ENCODE measurements around the gene TSSK2. TPM values are rescaled to one million over a fixed set of nuclear protein-coding genes. Genes with fewer than 3 reads are reported as not detected.

TSSK2 gene
- total and polyA plus RNA-seq, 2 of the 8 experiments (the other 6 are each of a cell fraction or from before 2014, with no cell fraction given), result not detected

- H2AK5ac ChIP-seq (ENCODE audit: low read depth, low read length), result no peak overlapping the region
- H3K27ac ChIP-seq (ENCODE audit: low read depth, low read length), result peak overlapping the region; percentile 93
- DNase-seq (ENCODE audit: low read depth in 1 of 2, low spot score in 2 of 2) (peak in 1 of 2 experiments; percentile 63), FAIRE-seq (no peak)
- H3K14ac ChIP-seq (ENCODE audit: insufficient read length), result no peak overlapping the region
- no peak overlapping the region for H2AFZ ChIP-seq (ENCODE audit: low read length)
- peaks cover 22 to 35% of the 10 kb centered on the region in 2 experiments for H4K20me1 ChIP-seq (replicated peaks in 1 of 2; ENCODE audit: control insufficient read depth in 1 of 2, insufficient read depth in 2 of 2, low read length in 2 of 2)
- H4K8ac ChIP-seq (ENCODE audit: extremely low read depth, insufficient read depth, low read length), result peak overlapping the region; percentile 98; the same call in 1 of the 2 replicates
- WGBS, 2 experiments (ENCODE audit: extremely low coverage in 1 of 2, insufficient coverage in 1 of 2, insufficient read length in 1 of 2, insufficient replicate concordance in 2 of 2, low coverage in 1 of 2, low lambda C conversion rate in 2 of 2, missing lambda C conversion rate in 1 of 2), result 0% methylated on average over 25 of the region's 47 CpGs; no CpG with 5 or more reads in 1 of the 2 experiments
- peaks cover 15 to 50% of the 10 kb centered on the region in 2 experiments for H3K79me2 ChIP-seq (ENCODE audit: control insufficient read depth in 1 of 2, insufficient read depth in 2 of 2, low read length in 2 of 2)
- no peaks in the 10 kb centered on the region for H3K27me3 ChIP-seq (replicated peaks in 1 of 4; ENCODE audit: control insufficient read depth in 3 of 4, extremely low read depth in 1 of 4, insufficient read depth in 3 of 4, low read length in 3 of 4)
- H2BK120ac ChIP-seq (replicated peaks; ENCODE audit: low read depth, low read length), result no peak overlapping the region
- peak overlapping the region; percentile 97 for H2BK5ac ChIP-seq (ENCODE audit: low read depth, low read length)
- H3K4me3 ChIP-seq (ENCODE audit: extremely low read depth in 1 of 4, insufficient read depth in 2 of 4, low read depth in 3 of 4, low read length in 4 of 4), result peak overlapping the region; percentile 85 to 98 (median 92)
- H3K56ac ChIP-seq (replicated peaks; ENCODE audit: insufficient read length, low read depth, low read length), result no peak overlapping the region
- peak overlapping the region; percentile 71 to 96 (median 92) for H3K9ac ChIP-seq (replicated peaks in 1 of 4; ENCODE audit: extremely low read depth in 1 of 4, low read depth in 3 of 4, low read length in 3 of 4)
- H3K23ac ChIP-seq (ENCODE audit: insufficient read length), result no peak overlapping the region
- H4K91ac ChIP-seq (replicated peaks; ENCODE audit: insufficient read length, low read length), result peak overlapping the region; percentile 82
- H3K4ac ChIP-seq (replicated peaks; ENCODE audit: insufficient read length, low read depth, low read length), result peak overlapping the region; percentile 37
- peak overlapping the region; percentile 93 for H3K18ac ChIP-seq (ENCODE audit: extremely low read depth, low read length)
- peak overlapping the region; percentile 98 for H4K5ac ChIP-seq (ENCODE audit: insufficient read length, low read depth, low read length)
- no peak overlapping the region for H2BK15ac ChIP-seq (ENCODE audit: low read length)
- H3K4me2 ChIP-seq (ENCODE audit: insufficient read depth in 1 of 2, low read depth in 2 of 2, low read length in 2 of 2), result peak overlapping the region; percentile 50 to 94
- no peak overlapping the region; the same call in 1 of the 2 replicates for H2BK12ac ChIP-seq (ENCODE audit: low read depth, low read length)
- H3K36me3 ChIP-seq (ENCODE audit: control insufficient read depth in 2 of 4, insufficient read depth in 4 of 4, low read length in 3 of 4), result no peaks in the 10 kb centered on the region; a peak in 2 of 8 replicates
- H3K79me1 ChIP-seq (ENCODE audit: low read depth, low read length), result peaks cover 22% of the 10 kb centered on the region
- no peaks in the 10 kb centered on the region for H3K9me3 ChIP-seq (ENCODE audit: insufficient read depth in 2 of 2, low read depth in 1 of 2, low read length in 1 of 2)
- POLR2A ChIA-PET (ENCODE audit: partially characterized antibody), result interaction anchor here (1.1 to 3.6 kb wide), 7 partner anchors 11 to 325 kb away, joined by 3 to 21 read pairs (median 5); partner anchors contain the start of gene C22orf39
- CTCF ChIA-PET (ENCODE audit: partially characterized antibody), result interaction anchor here (0.9 to 2.4 kb wide), 8 partner anchors 9 to 63 kb away, joined by 3 to 8 read pairs (median 4); partner anchors contain the start of gene ESS2
- H3K4me1 ChIP-seq (replicated peaks in 1 of 4; ENCODE audit: control insufficient read depth in 3 of 4, insufficient read depth in 4 of 4, low read length in 3 of 4), result peaks cover 0 to 9% (median 6%) of the 10 kb centered on the region in 4 experiments; a peak in 5 of 7 replicates
- H3K23me2 ChIP-seq (ENCODE audit: low read depth, low read length), result peaks cover 9% of the 10 kb centered on the region
- no peak overlapping the region for H2BK20ac ChIP-seq (ENCODE audit: low read length)
- no peak for TF ChIP-seq EP300 (IDR thresholded peaks at IDR 0.05; ENCODE audit: borderline replicate concordance in 1 of 2, low read depth in 2 of 2, low read length in 2 of 2)
- no peak for TF ChIP-seq SP4 (IDR thresholded peaks at IDR 0.05; ENCODE audit: low read length)
- TF ChIP-seq TAF7 (optimal IDR thresholded peaks at IDR 0.05; ENCODE audit: borderline replicate concordance, low read depth, low read length), result no peak
- no peak for TF ChIP-seq NRF1 (IDR thresholded peaks at IDR 0.05; ENCODE audit: low read depth, low read length)
- no peak for TF ChIP-seq TEAD4 (IDR thresholded peaks at IDR 0.05; ENCODE audit: low read depth, low read length)
- TF ChIP-seq SIRT6 (IDR thresholded peaks at IDR 0.05; ENCODE audit: low read length), result no peak
- no peak for TF ChIP-seq E2F6 (IDR thresholded peaks at IDR 0.05)
- TF ChIP-seq CHD1 (IDR thresholded peaks at IDR 0.05; ENCODE audit: low read depth, low read length), result no peak
- TF ChIP-seq EZH2 (IDR thresholded peaks at IDR 0.05; ENCODE audit: low read depth, low read length, severe bottlenecking), result no peak
- 0 out of 4 replicates have a peak, but pooled peaks of 1 of the 2 experiments have one; percentile 33 for TF ChIP-seq SIN3A (conservative IDR thresholded peaks at IDR 0.05 in 1 of 2, IDR thresholded peaks at IDR 0.05 in 1 of 2; ENCODE audit: low read depth in 1 of 2, low read length in 2 of 2)
- peak; percentile 41 for TF ChIP-seq KDM4A (IDR thresholded peaks at IDR 0.05; ENCODE audit: low read depth, low read length, severe bottlenecking)
- TF ChIP-seq KDM5A (IDR thresholded peaks at IDR 0.05; ENCODE audit: low read length), result no peak
Observed at GRCh38 chr22:19121631-19122142, 9.4 kb upstream of the TSSK2 start.

All from H1 (cell line).